Caki2 (cell line): ENCODE results near the gene TUNAR. TPM values are rescaled to one million over a fixed set of nuclear protein-coding genes. Genes with fewer than 3 reads are reported as not detected.

Experiments
- DNase-seq: peaks from one replicate; pipeline ENCODE4 v3.0.0-alpha.2; 2015; ENCODE audit warnings: low read depth
- in situ Hi-C: cut with HindIII; loops from 2 replicates; pipeline ENCODE4 v1.10.0; 2016; ENCODE audit warnings: low sequenced_read_pairs, low pct_unique_long_range_greater_than_20kb, mixed read lengths
- total RNA-seq: library from RNA; depleted of rRNA; stranded (reverse); fragments of >200 nt; shearing (Covaris generic); gene quantifications from 2 replicates; pipeline ENCODE4 v1.2.3, GENCODE V29; 2014; ENCODE audit warnings: low replicate concordance

The TUNAR gene
- total RNA-seq, 1 experiment from 2014 or later: 4.4 TPM

DNA sequence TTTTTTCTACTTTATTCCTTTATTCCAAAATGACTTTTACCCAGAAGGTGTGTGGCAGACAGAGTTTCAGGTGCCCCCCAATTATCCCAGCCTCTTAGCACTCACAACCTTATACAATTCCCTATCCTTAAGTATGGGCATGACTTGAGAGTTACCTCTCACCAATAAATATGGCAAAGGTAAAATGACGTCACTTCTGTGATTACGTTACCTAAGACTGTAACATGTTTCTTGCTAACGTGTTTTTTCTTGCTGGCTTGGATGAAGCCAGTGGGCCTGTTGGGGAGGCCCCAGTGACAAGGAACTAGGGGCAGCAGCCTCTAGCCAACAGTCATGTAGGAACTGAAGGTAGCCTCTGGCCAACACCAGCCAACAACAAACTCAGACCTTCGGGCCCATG lies 13.3 kb upstream of the TUNAR start:
- in situ Hi-C loops: no loop called here
- DNase-seq: no peak

GRCh38 chr14:95869776-95870175 lies 6.9 kb upstream of the TUNAR start:
- DNase-seq: no peak
- in situ Hi-C loops: no loop called here

DNA sequence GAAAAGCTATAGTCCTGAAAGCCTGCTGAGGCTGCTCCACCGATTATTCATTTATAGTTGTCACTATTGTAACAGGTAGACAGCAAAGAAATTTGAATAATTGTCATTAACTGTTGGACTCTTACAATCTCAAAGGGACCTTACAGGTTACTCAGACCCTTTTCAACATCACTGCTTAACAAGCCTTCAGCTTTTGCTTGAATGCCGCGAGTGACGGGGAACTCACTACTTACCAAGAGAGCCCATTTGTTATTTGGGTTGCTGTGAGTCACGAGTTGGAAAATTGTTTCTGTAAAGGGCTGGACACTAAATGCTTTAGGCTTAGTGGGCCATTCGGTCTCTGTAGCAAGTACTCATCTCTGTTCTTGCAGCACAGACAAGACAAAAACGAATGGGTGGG lies 5.9 kb upstream of the TUNAR start:
- in situ Hi-C loops: no loop called here
- DNase-seq: no peak

GRCh38 chr14:95871531-95871930 lies 5.1 kb upstream of the TUNAR start:
- no peak for DNase-seq
- in situ Hi-C loops: no loop called here

GRCh38 chr14:95872777-95873176 lies 3.9 kb upstream of the TUNAR start:
- DNase-seq: no peak
- in situ Hi-C loops: no loop called here

DNA sequence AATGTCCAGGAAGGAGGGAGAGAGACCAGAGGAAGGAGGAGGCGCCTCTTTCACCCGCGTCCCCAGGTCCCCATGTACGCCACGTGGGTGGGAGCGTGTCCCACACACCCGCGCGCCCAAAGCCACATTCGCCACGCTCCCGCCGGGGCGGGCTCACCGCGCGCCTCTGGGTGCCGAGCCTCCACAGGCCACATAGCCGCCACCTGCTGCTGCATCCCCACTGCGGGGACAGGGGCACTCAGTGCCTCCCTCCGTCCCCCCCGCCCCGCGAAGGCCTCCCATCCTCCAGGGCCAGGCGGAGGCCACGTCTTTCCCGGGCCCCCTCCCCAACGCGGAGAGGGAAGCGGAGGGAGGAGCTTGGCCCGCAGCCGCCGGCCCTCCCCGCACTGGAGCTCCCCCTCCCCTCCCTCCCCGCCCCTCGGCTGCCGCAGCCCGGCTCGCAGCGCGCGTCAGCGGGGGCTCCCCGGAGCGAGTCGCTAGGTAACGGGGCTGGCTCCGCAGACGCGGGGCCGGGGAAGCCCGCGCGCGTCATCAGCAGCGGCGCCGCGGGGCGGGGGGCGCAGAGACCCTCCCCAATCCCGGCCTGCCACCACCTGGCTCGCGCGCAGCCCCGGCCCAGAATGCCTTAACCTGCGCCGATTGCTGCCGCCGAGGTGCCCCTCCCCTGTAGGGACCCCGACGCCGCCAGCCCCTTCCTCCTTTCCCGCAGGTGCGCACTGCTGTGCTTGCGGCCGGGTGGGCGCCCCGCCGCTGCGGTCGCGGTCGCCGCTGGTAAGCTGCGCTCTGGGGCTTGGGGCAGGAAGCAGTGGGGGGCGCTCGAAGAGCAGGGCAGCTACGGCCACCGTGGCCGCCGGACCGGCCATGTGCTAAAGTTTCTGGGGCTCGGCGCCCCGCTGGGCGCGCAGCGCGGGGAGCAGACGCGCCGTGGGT lies 536 bp upstream of the TUNAR start:
- peak; percentile 42 for DNase-seq
- in situ Hi-C loops: no loop called here

DNA sequence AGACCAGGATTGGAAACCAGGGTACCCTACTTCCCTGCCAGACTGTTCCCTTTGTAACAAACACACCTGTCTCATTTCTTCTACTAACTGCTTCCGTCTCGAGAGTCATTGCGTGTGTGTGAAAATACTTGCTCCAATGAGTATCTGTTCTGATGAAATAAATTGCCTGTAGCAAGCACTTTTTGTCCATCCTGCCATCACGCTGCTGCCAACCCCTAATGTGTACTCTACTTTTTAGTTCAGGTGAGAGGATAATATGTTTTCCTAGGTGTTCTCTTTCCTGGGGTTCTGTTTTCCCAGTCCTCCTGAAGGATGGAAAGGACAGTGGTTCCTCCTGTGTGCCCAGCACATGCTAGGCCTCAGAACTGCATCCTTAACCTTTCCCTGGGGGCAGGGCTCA lies 1.0 kb downstream of the TUNAR start:
- no peak for DNase-seq
- in situ Hi-C loops: no loop called here

GRCh38 chr14:95884377-95884776 lies 7.7 kb downstream of the TUNAR start:
- in situ Hi-C loops: no loop called here
- no peak for DNase-seq

GRCh38 chr14:95885278-95885677 lies 8.6 kb downstream of the TUNAR start:
- no peak for DNase-seq
- in situ Hi-C loops: no loop called here

DNA sequence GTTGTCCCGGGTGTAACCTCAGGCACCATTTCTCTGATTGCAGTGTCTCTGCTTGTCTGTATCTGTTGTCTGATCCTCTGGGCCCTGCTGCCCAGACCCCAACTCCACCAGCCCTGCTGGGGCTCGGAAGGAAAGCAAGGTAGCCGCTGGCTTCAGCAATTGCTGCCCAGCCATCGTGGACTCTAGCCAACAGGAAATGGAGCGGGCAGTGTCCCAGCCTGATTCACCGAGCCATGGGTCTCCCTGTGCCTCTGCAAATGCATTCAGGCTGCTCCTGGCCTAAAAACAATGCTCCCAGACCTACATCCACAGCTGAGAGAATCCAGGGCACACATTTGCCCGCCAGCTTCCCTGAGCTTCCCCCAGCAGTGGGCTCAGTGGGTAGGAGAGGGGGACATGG lies 9.2 kb downstream of the TUNAR start:
- DNase-seq: no peak
- in situ Hi-C loops: no loop called here

DNA sequence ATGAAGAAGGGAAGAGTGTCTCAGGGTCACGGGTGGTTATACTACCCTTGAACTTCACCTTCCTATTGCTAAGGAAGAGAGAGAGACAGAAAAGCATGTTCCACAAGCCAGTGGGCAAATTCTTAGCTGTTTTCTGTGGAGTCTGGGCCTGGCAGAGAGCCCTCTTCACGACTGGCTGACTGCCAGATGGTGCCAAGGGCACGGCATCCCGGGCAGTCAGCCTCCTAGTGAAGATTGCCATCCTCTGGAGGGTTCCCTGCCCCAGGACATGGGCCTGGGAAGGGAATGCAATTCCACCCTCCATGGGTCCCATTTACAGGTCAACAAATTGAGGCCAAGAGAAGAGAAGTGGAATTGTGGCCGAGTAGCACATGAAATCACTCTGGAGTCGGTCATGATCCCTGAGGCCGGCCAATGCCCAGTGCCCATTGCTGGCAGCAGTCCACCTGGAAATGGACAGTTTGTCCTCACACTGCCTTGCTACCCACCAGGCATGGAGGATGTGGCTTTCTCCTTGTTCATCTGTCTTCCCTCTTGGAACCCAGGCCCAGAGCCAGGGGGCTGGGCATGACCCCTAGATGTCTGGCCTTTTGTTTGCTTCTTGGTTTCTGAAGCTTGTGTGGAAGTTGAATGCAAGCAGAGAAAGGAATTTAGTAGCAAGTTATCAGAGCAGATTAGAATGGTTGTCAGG lies 9.9 kb downstream of the TUNAR start:
- in situ Hi-C loops: no loop called here
- no peak for DNase-seq

- in situ Hi-C loops: no loop called here
Measured at GRCh38 chr14:95887351-95887750, 10.7 kb downstream of the TUNAR start.

GRCh38 chr14:95889236-95889979 lies 12.8 kb downstream of the TUNAR start:
- in situ Hi-C loops: no loop called here
- DNase-seq: no peak

More at GRCh38 chr14:95887351-95887750, 10.7 kb downstream of the TUNAR start:
- DNase-seq: no peak

DNA sequence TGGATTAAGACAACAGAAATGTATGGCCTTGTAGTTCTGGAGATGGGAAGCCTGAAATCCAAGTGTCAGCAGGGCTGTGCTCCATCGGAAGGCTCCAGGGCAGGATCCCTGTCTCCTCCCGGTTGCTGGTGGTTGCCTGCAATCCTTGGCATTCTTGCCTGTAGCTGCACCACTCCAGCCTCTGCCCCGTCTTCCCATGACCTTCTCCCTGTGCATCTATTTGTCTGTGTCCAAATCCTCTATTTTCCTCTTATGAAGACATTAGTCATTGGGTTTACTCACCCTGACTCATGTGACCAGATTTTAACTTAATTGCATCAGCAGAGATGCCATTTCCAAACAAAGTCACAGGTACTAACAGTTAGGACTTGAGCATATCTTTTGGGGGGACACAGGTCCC lies 15.1 kb downstream of the TUNAR start:
- peak; percentile 50 for DNase-seq
- in situ Hi-C loops: no loop called here

DNA sequence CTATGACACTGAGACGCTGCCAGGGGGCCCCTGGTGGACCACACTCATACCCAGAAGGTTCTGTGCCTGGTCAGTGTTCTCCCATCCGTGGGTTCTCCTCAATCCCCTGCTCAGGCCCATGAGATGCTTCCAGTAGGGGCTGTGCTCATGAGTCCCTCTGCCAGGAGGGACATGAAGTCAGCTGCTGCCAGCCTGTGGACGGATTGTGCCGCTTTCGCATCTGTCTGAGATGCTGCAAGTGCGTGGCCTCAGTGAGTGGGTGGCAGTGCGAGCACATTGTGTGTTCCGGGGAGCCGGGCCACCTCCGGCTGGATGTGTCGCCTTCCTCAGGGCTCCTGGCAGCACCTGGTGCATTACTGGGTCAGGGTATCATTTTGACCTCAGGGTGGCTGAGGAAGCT lies 15.5 kb downstream of the TUNAR start:
- in situ Hi-C loops: no loop called here
- no peak for DNase-seq

GRCh38 chr14:95895720-95896119 lies 19.1 kb downstream of the TUNAR start:
- in situ Hi-C loops: no loop called here
- DNase-seq: no peak

- in situ Hi-C loops: no loop called here
Measured at GRCh38 chr14:95896498-95897135, 20.0 kb downstream of the TUNAR start.

GRCh38 chr14:95897280-95897679 lies 20.6 kb downstream of the TUNAR start:
- in situ Hi-C loops: no loop called here
- no peak for DNase-seq

More at GRCh38 chr14:95896498-95897135, 20.0 kb downstream of the TUNAR start:
- DNase-seq: no peak
